Esophagus squamous epithelium (tissue), 4 donors: Measurements from ENCODE around the gene RGS10.

Source experiments
- CTCF ChIP-seq, 6 experiments: fragments of 450-650 bp in 4 of 6; fragments of 200-600 bp in 2 of 6; sonication (generic) in 2 of 6; IDR thresholded peaks; one replicate each; pipeline ENCODE4 v1.5.1; 2016 to 2019; ENCODE audit warnings: antibody characterized with exemption in 6 of 6, mild to moderate bottlenecking in 4 of 6, moderate library complexity in 4 of 6
- POLR2A ChIP-seq, 4 donors: fragments of 450-650 bp; IDR thresholded peaks; one replicate each; pipeline ENCODE4 v1.6.1; 2017; ENCODE audit warnings: antibody characterized with exemption in 4 of 4, mild to moderate bottlenecking in 4 of 4, moderate library complexity in 3 of 4

- TF ChIP-seq CTCF (IDR thresholded peaks at IDR 0.05) (no peak), POLR2A (IDR thresholded peaks at IDR 0.05) (no peak)
Observed at GRCh38 chr10:119474606-119475005, 67.9 kb downstream of the RGS10 start.
